Mucosa of rectum (tissue), 2 donors: ENCODE data around the gene RHOC.
A peak's percentile ranks its signal among the peaks of the same experiment; 100 is the strongest.
"Not testable (repeated sequence)": the region's sequence is repeated elsewhere in the genome, so short reads cannot be mapped to it uniquely, and the experiment has no call there.

Source experiments
- H3K27ac ChIP-seq, 2 donors: one replicate each; pipeline ENCODE4 v1.7.0; 2013; ENCODE audit warnings: inconsistent platforms in 2 of 2, low read depth in 2 of 2, low read length in 2 of 2
- H3K27me3 ChIP-seq, 2 donors: one replicate each; pipeline ENCODE4 v1.7.0; 2013; ENCODE audit warnings: low read length in 2 of 2; ENCODE audit not compliant: control insufficient read depth in 2 of 2, insufficient read depth in 2 of 2
- H3K36me3 ChIP-seq, 2 donors: one replicate each; pipeline ENCODE4 v1.7.0; 2013; ENCODE audit warnings: low read length in 2 of 2; ENCODE audit not compliant: control insufficient read depth in 2 of 2, insufficient read depth in 2 of 2
- H3K4me1 ChIP-seq, 2 donors: one replicate each; pipeline ENCODE4 v1.7.0; 2013; ENCODE audit warnings: low read length in 2 of 2, mild to moderate bottlenecking in 1 of 2; ENCODE audit not compliant: control insufficient read depth in 2 of 2, insufficient read depth in 2 of 2
- H3K4me3 ChIP-seq, 2 donors: one replicate each; pipeline ENCODE4 v1.7.0; 2013; ENCODE audit warnings: low read length in 2 of 2
- H3K9ac ChIP-seq, 2 donors: one replicate each; pipeline ENCODE4 v1.7.0; 2013; ENCODE audit warnings: low read length in 2 of 2, low read depth in 1 of 2, mild to moderate bottlenecking in 1 of 2
- H3K9me3 ChIP-seq, 2 donors: one replicate each; pipeline ENCODE4 v1.7.0; 2013; ENCODE audit warnings: low read length in 2 of 2; ENCODE audit not compliant: control insufficient read depth in 2 of 2
- donor health status: healthy.
- donor health status: Normal muscosa, but diverticular disease.

RHOC gene

GRCh38 chr1:112728306-112728971 is 21.5 kb upstream of the RHOC start:
- not testable (repeated sequence) for H3K4me3 ChIP-seq, H3K9ac ChIP-seq, H3K9me3 ChIP-seq, H3K36me3 ChIP-seq, H3K27me3 ChIP-seq, H3K27ac ChIP-seq, H3K4me1 ChIP-seq

GRCh38 chr1:112727716-112728115 is 20.8 kb upstream of the RHOC start:
- Histone ChIP-seq H3K36me3 (no peaks in the 10 kb centered on the region), H3K9ac (no peak overlapping the region), H3K27me3 (no peaks in the 10 kb centered on the region), H3K27ac (no peak overlapping the region), H3K9me3 (no peaks in the 10 kb centered on the region), H3K4me3 (no peak overlapping the region), H3K4me1 (no peaks in the 10 kb centered on the region)

GRCh38 chr1:112724240-112724639 is 17.3 kb upstream of the RHOC start:
- H3K9me3 ChIP-seq, result not testable (repeated sequence)

DNA sequence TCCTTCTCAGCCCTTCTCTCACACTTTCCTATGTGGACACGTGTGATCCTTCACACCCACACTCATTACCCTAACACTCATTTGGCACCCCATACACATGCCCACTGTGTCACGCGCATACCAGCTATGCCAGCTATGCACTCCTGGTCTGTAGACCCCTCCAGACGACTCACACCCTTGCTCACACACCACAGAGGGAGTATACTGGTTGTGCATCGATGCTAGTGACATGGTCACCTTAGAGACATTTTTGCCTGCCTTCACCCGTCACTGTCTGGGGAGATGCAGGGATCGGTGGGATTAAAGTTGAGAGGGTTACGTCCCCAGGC is 16.5 kb upstream of the RHOC start:
- H3K9me3 ChIP-seq, result no peaks in the 10 kb centered on the region

More at GRCh38 chr1:112724240-112724639, 17.3 kb upstream of the RHOC start:
- not testable (repeated sequence) for H3K4me3 ChIP-seq, H3K27ac ChIP-seq, H3K27me3 ChIP-seq, H3K36me3 ChIP-seq, H3K4me1 ChIP-seq, H3K9ac ChIP-seq

DNA sequence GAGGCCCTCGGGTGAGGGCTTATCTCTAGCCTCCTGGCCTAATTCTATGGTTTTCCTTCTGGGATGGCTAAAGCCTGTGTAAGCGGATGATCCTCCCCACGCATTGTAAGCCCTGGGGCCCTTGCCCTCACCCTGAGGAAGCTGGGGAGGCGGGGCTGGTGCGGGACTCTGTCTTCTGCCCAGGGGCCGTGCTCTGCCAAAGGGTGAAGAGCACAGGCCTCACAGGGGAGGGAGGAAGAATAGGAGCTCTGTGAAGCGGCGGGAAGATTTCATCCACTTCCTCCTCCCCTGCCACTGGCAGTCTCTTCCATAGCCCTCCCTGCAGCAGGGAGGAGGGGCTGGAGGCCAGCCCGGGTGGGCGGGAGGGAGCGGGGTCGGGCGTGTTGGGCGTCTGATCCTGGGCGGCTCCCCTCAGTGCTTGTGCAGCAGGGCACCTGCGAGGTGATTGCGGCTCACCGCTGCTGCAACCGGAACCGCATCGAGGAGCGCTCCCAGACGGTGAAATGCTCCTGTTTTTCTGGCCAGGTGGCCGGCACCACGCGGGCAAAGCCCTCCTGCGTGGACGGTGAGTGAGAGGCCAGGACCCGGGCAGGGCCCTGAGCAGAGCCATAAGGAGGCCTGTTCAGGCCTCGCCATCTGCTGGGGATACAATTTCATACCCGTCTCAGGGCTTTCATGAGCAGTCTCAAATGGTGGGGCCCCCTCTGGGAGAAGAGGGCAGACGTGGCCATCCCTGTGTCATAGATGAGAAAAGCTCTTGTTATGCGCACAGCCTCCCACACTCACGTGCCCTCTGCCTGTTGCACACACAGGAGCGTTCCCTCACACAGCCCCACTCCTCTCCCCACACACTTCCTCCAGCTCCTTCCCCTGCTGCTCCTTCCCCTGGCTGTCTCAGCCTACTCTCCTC is 15.9 kb upstream of the RHOC start:
- peaks cover 0 to 7% of the 10 kb centered on the region in 2 donors for H3K4me1 ChIP-seq
- no peak overlapping the region for H3K4me3 ChIP-seq
- no peaks in the 10 kb centered on the region for H3K36me3 ChIP-seq

More for the DNA sequence above, 16.5 kb upstream of the RHOC start:
- peaks cover 0 to 7% of the 10 kb centered on the region in 2 donors for H3K4me1 ChIP-seq
- no peak overlapping the region for H3K27ac ChIP-seq
- no peak overlapping the region for H3K9ac ChIP-seq
- peaks cover 3% of the 10 kb centered on the region in 2 donors for H3K27me3 ChIP-seq
- no peaks in the 10 kb centered on the region for H3K36me3 ChIP-seq
- no peak overlapping the region for H3K4me3 ChIP-seq

DNA sequence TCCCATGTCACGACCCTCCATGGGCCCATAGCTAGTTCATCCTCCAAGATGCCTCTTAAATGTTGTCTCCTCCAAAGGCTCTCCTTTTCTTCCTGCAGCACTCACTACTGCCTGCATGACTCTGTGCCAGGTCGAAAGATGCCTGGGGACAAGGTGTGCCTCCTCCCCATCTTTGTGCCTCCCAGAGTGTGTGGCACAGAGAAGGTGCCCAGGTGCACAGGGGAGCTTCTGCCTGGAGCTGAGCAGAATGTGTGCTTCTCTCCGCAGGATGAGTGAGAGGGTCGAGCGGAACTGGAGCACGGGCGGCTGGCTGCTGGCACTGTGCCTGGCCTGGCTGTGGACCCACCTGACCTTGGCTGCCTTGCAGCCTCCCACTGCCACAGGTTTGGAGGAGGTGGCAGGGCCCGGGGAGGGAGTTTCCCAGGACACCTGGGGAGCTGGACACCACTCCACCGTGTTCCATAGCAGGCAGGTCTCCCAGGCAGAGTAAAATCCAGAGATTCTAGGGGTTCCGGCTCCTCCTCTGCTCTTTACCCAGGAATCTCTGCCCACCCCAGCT is 15.1 kb upstream of the RHOC start:
- Histone ChIP-seq H3K27me3 (peaks cover 3% of the 10 kb centered on the region in 2 donors), H3K27ac (no peak overlapping the region), H3K9ac (no peak overlapping the region), H3K9me3 (no peaks in the 10 kb centered on the region), H3K4me3 (no peak overlapping the region), H3K4me1 (peaks cover 0 to 7% of the 10 kb centered on the region in 2 donors), H3K36me3 (no peaks in the 10 kb centered on the region)

More for the DNA sequence above, 15.9 kb upstream of the RHOC start:
- Histone ChIP-seq H3K9ac (peak overlapping the region in 1 of 2 donors; percentile 14), H3K27ac (no peak overlapping the region), H3K9me3 (no peaks in the 10 kb centered on the region), H3K27me3 (peaks cover 3% of the 10 kb centered on the region in 2 donors)

- H3K4me1 ChIP-seq, H3K9ac ChIP-seq, H3K36me3 ChIP-seq, H3K27me3 ChIP-seq, H3K9me3 ChIP-seq, H3K4me3 ChIP-seq, H3K27ac ChIP-seq: not testable (repeated sequence)
Observed at GRCh38 chr1:112721294-112721693, 14.4 kb upstream of the RHOC start.

- peaks cover 4 to 11% of the 10 kb centered on the region in 2 donors for H3K4me1 ChIP-seq
- no peak overlapping the region for H3K9ac ChIP-seq
- peaks cover 3% of the 10 kb centered on the region in 2 donors for H3K27me3 ChIP-seq
- H3K27ac ChIP-seq, result no peak overlapping the region
- no peaks in the 10 kb centered on the region for H3K36me3 ChIP-seq
- no peaks in the 10 kb centered on the region for H3K9me3 ChIP-seq
- H3K4me3 ChIP-seq, result no peak overlapping the region
Observed at GRCh38 chr1:112720800-112721199, 13.9 kb upstream of the RHOC start.

GRCh38 chr1:112719706-112720105 is 12.8 kb upstream of the RHOC start:
- Histone ChIP-seq H3K36me3 (no peaks in the 10 kb centered on the region), H3K4me1 (peaks cover 12 to 17% of the 10 kb centered on the region in 2 donors), H3K9me3 (no peaks in the 10 kb centered on the region), H3K27me3 (peaks cover 3% of the 10 kb centered on the region in 2 donors), H3K4me3 (no peak overlapping the region), H3K9ac (no peak overlapping the region), H3K27ac (no peak overlapping the region)
